Measurements from ENCODE around the gene ST6GALNAC1.
"Not testable (repeated sequence)": the region's sequence is repeated elsewhere in the genome, so short reads cannot be mapped to it uniquely, and the experiment has no call there.

The ST6GALNAC1 gene

GRCh38 chr17:76611080-76611749 lies 32.3 kb downstream of the ST6GALNAC1 start:
- not testable (repeated sequence) for DNase-seq

- DNase-seq = not testable (repeated sequence)
These were observed 36.9 kb downstream of the ST6GALNAC1 start for GRCh38 chr17:76606685-76607084.

GRCh38 chr17:76601065-76601464 lies 42.5 kb downstream of the ST6GALNAC1 start:
- DNase-seq = no peak

- no peak for DNase-seq
These were observed 43.7 kb downstream of the ST6GALNAC1 start for GRCh38 chr17:76599694-76600460.

DNA sequence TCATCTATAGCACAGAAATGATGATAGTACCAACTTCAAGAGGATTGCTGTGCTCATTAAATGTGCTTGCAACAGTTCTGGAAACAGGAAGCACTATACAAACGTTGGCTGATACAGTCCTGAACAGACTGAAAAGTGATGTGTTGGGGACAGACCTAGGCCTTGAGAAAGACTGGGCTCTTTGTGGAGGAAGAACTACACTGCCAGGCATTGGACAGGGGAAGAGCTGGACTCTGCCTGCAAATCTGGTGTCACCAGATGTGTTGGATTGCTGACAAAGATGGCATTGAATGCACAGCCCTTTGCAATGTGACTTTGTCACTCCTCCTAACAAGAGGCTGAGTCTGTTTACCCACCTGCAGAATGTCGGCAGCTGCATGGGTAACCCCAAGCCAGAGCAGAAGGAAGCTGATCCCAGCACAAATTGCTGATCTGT lies 45.5 kb downstream of the ST6GALNAC1 start:
- no peak for DNase-seq

DNA sequence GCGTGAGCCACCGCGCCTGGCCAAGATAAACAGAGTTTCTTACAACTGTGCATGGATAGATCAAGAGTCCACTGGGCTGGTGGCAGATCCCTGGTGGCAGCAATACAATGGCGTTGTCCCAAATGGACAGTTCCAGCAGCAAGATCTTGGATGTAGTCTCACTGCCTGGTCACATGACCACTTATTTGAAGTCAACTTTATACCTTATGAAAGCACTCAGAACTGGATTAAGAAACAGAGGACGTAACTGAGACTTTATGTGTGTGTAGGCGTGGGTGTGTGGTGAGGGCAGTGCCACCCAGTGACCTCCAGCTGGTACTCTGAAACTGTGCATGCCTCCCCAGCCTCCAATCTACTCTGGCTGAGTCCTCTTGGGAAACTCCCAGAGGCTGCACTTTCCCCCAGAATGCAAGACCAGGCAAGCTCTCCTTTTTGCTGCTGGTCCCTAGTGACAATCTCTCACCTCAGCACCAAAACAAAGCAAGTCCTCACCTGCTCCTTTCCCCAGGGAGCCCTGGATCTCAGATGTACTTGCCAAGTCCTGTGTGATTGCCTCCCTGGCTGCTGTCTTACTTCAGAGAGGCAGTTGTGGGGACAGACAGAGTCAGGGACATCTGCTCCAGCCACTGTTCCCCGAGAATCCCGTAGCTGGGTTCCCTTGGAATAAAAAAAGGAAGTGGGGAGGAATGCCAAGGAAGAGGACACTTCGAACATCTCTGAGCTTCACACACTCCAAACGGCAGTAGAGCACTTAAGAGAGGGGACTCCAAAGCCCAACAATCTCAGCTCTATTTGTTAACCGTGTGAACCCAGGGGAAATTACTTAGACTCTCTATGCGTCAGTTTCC lies 46.2 kb downstream of the ST6GALNAC1 start:
- no peak for DNase-seq

GRCh38 chr17:76594690-76595089 lies 48.9 kb downstream of the ST6GALNAC1 start:
- no peak for DNase-seq

- no peak for DNase-seq
These were observed 49.6 kb downstream of the ST6GALNAC1 start for GRCh38 chr17:76593959-76594358.

DNA sequence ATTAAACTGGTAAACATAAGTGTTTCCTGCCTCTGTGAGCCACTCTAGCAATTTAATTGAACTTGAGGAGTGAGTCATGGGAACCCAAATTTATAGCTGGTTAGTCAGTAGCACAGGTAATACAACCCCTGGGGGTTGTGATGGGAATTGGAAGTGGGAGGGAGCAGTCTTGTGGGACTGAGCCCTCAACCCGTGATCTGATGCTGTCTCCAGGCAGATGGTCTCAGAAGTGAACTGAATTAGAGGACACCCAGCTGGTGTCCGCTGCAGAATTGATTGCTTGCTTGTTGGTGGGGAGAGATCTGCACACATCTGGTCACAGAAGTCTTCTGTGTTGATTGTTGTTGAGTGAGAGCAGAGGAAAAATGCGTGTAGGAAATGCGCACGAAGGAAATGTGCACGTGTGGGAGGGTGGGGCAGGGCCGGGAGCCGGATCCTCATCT lies 50.2 kb downstream of the ST6GALNAC1 start:
- no peak for DNase-seq

GRCh38 chr17:76588182-76588581 lies 55.4 kb downstream of the ST6GALNAC1 start:
- no peak for DNase-seq

DNA sequence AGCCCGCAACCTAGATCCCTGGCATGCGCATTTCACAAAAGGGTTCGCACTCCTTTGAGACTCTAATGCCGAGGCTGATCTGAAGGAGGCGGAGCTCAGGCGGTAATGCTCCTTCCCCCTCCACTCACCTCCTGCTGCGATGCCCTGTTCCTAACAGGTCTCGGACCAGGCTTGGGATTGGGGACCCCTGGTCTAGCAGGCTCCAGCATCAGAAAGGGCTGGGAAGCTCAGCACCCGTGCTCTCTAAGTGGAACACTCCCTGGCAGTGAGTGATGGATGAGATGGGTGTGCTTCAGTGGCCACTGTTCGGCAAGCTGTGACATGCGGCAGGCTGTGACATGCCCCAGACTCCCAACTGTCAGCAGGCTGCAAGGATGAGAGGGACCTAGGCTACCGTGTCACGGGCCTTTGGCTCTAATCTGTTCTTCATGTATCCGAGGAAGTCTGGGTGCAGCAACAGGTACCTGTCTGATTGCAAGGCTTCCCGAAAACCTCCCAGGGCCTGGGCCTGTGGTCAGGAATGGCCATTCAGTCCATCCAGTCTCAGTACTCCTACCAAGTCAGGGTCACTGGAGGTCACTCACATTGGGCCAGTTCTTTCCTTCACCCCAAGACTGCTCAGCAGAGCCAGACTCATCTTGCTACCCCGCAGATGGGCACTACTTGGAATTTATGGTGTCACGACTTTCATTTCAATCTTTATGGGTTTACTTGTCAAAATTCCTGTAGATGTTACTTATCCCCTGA lies 56.6 kb downstream of the ST6GALNAC1 start:
- no peak for DNase-seq

- DNase-seq = peak; percentile 53
These were observed 57.6 kb downstream of the ST6GALNAC1 start, which contains the start of gene ST6GALNAC2 for GRCh38 chr17:76585649-76586593. Gene ST6GALNAC2 (minus strand): TSS chr17:76585860. CDS start chr17:76585808, 52 bp downstream.

DNA sequence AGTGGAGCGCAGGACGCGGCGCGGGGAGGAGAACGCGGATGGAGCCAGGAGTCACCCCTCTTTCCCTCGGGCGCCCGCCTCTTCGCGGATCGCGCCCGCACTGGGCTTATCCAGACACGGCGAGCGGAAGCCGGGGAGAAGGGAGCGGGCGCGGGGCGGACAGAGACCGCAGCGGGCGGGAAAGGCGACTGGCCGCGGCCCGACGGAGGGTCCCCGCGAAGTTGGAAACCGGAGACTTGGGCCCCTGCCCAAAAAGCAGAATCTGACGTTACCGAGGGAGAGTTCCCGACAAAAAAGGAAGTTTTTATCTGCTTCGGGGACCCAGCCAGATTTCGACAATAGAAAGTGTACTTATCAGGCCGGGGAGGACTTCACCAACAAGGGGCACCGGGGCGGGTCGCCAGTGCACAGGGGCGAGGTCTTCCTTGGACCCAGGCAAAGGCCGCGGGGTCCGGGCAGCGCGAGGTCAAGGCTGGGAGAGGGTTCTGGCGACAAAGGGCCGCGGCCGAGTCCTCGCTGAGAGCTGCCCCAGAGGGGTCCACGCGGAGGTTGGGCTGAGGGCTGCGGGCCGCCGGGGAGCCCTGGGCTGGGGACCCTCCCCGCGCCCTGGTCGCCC lies 58.4 kb downstream of the ST6GALNAC1 start:
- DNase-seq = peak; percentile 44

GRCh38 chr17:76584427-76585032 lies 59.0 kb downstream of the ST6GALNAC1 start:
- no peak for DNase-seq

DNA sequence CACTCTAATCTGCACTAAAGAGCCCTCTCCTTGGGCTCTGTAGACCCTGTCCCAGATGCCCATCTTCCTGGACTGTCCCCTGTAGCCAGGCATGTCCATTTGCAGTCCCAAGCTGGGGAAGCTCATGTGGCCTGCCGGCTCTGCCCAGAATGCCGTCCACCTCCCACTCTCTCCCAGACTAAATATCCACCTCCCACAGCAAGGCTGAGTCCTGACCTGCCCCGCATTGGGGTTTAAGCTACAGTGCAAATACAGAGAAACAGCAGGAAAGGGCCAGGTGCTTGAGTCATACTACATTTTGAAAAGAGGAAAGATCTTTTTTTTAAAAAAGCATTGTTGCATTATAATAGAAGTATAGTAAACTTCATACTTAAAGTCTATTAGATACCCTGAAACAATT lies 60.9 kb downstream of the ST6GALNAC1 start:
- no peak for DNase-seq

- DNase-seq = no peak
These were observed 62.0 kb downstream of the ST6GALNAC1 start for GRCh38 chr17:76581515-76581914.

DNA sequence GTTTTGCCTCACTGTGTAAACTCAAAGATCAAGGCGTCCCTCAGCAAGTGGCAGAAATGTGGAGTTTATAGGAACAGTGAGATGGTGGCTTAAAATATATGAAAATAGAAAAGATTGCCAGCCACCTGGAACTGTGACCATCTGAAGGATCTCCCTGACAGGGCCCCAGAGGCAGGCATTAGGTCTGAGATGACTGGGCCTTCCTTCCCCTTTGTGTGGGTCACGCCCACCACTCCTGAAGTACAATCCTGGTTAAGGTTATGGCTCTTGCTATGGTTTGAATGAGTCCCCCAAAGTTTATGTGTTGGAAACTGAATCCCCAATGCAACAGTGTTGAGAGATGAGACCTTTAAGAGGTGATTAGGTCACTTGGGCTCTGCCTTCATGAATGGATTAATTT lies 64.3 kb downstream of the ST6GALNAC1 start:
- DNase-seq = no peak

GRCh38 chr17:76578376-76578775 lies 65.2 kb downstream of the ST6GALNAC1 start:
- no peak for DNase-seq

DNA sequence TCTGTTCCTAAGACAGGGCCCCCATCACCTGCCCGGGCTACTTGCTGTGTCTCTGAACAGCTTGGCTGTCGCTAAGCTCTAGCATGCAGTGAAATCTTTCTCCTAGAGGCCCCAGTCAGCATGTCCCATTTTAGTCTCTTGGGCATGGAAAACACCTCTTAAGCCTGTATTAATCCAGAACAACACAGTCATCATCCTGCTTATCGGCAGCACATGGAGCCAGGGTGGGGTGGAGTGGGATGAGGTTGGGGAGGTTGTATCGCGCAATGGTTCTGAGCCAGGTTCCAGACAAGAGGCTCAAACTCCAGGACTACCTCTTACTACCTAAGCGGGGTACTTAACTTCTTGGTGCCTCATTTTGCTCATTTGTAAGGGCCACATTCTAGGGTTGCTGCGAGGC lies 65.7 kb downstream of the ST6GALNAC1 start:
- no peak for DNase-seq

GRCh38 chr17:76576189-76576588 lies 67.4 kb downstream of the ST6GALNAC1 start:
- no peak for DNase-seq
